Trophoblast cell (in vitro differentiated cells and primary cell): ENCODE measurements around the gene TSPAN11.

Source experiments
- DNase-seq, 2 donors: peaks; one replicate each; pipeline ENCODE4 v3.0.0-alpha.2; 2016
- H2AFZ ChIP-seq: 2 replicates; pipeline ENCODE4 v1.6.1; 2013; ENCODE audit warnings: low read length, moderate library complexity, mild to moderate bottlenecking; ENCODE audit not compliant: insufficient read depth, poor library complexity
- H2AK5ac ChIP-seq: 2 replicates; pipeline ENCODE4 v1.6.1; 2013; ENCODE audit warnings: mild to moderate bottlenecking, low read length
- H2BK120ac ChIP-seq: 2 replicates; pipeline ENCODE4 v1.6.1; 2013; ENCODE audit warnings: low read length, mild to moderate bottlenecking, moderate library complexity; ENCODE audit not compliant: insufficient read depth, poor library complexity
- H2BK12ac ChIP-seq: 2 replicates; pipeline ENCODE4 v1.6.1; 2013; ENCODE audit warnings: mild to moderate bottlenecking, low read length, moderate library complexity
- H2BK5ac ChIP-seq: 2 replicates; pipeline ENCODE4 v1.6.1; 2013; ENCODE audit warnings: low read length, low read depth, moderate library complexity, mild to moderate bottlenecking; ENCODE audit not compliant: poor library complexity
- H3K14ac ChIP-seq: 2 replicates; pipeline ENCODE4 v1.6.1; 2013; ENCODE audit warnings: mild to moderate bottlenecking, low read length
- H3K18ac ChIP-seq: 2 replicates; pipeline ENCODE4 v1.6.1; 2013; ENCODE audit warnings: mild to moderate bottlenecking, low read length
- H3K23ac ChIP-seq: 2 replicates; pipeline ENCODE4 v1.6.1; 2013; ENCODE audit warnings: low read length
- H3K27ac ChIP-seq: 2 replicates; pipeline ENCODE4 v1.5.1; 2013; ENCODE audit warnings: low read depth, mild to moderate bottlenecking, inconsistent platforms, low read length, moderate library complexity
- H3K27me3 ChIP-seq: 2 replicates; pipeline ENCODE4 v1.6.1; 2013; ENCODE audit warnings: inconsistent platforms, mild to moderate bottlenecking, low read length, moderate library complexity; ENCODE audit not compliant: insufficient read depth
- H3K36me3 ChIP-seq, 2 experiments: 1 replicate in 1 of 2; 2 replicates in 1 of 2; pipeline ENCODE4 v1.6.1; 2013; ENCODE audit warnings: low read length in 2 of 2, mild to moderate bottlenecking in 2 of 2, moderate library complexity in 1 of 2; ENCODE audit not compliant: insufficient read depth in 2 of 2, control insufficient read depth in 1 of 2
- H3K4ac ChIP-seq: 2 replicates; pipeline ENCODE4 v1.6.1; 2013; ENCODE audit warnings: low read depth, mild to moderate bottlenecking, low read length, moderate library complexity
- H3K4me1 ChIP-seq, 2 experiments: 1 replicate in 1 of 2; 2 replicates in 1 of 2; pipeline ENCODE4 v1.6.1; 2013; ENCODE audit warnings: low read length in 2 of 2, mild to moderate bottlenecking in 2 of 2, moderate library complexity in 1 of 2; ENCODE audit not compliant: insufficient read depth in 2 of 2, control insufficient read depth in 1 of 2
- H3K4me2 ChIP-seq: 2 replicates; pipeline ENCODE4 v1.6.1; 2013; ENCODE audit warnings: inconsistent platforms, mild to moderate bottlenecking, low read length, moderate library complexity
- H3K4me3 ChIP-seq: 2 replicates; pipeline ENCODE4 v1.5.1; 2013; ENCODE audit warnings: mild to moderate bottlenecking, low read depth, low read length, inconsistent platforms
- H3K79me1 ChIP-seq: one replicate; pipeline ENCODE4 v1.6.1; 2013; ENCODE audit warnings: low read length
- H3K79me2 ChIP-seq: 2 replicates; pipeline ENCODE4 v1.6.1; 2013; ENCODE audit warnings: low read length, mild to moderate bottlenecking; ENCODE audit not compliant: control insufficient read depth, insufficient read depth, poor library complexity
- H3K9ac ChIP-seq: 2 replicates; pipeline ENCODE4 v1.6.1; 2013; ENCODE audit warnings: mild to moderate bottlenecking, low read length
- H3K9me3 ChIP-seq: 2 replicates; pipeline ENCODE4 v1.6.1; 2013; ENCODE audit warnings: low read depth, mild to moderate bottlenecking, control low read depth, inconsistent platforms, low read length; ENCODE audit not compliant: insufficient read depth
- H4K12ac ChIP-seq: 2 replicates; pipeline ENCODE4 v1.6.1; 2013; ENCODE audit warnings: low read depth, mild to moderate bottlenecking, low read length, moderate library complexity
- H4K8ac ChIP-seq: 2 replicates; pipeline ENCODE4 v1.6.1; 2013; ENCODE audit warnings: low read depth, mild to moderate bottlenecking, low read length, moderate library complexity
- H4K91ac ChIP-seq: one replicate; pipeline ENCODE4 v1.6.1; 2013; ENCODE audit warnings: low read depth, mild to moderate bottlenecking, low read length, moderate library complexity
- WGBS: extraction: QIAGEN DNeasy Blood & Tissue Kit; methylation state at CpG from one replicate; pipeline ENCODE4 v1.1.7; 2013; ENCODE audit warnings: missing lambda C conversion rate; ENCODE audit not compliant: insufficient read length, insufficient coverage; ENCODE audit errors: extremely low coverage; 5-methylcytosine and 5-hydroxymethylcytosine counted together

Gene TSPAN11

DNA sequence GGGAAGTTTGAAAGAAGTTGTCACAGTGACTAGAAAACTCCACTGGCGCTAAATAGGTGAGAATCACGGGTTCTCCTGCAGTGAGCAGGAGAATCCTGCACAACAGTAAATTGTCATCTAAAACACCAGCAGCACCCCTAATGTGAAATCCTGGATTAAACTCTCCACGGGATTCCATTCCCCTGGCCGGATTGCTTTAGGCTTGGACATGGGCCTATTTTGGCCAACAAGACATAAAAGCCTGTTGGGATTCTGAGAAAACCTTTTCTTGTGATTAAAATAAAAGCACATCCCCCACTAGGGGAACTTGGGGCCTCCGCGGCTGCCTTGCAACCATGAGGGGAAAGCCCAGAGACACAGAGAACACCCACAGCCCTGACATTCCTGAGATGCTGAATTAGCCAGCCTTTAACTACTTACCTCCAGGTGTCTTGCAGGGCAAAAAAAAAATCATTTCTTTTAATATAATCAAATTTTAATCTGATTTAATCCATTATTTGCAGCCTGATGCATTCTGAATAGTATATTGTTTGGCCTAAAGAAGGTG lies 21.0 kb upstream of the TSPAN11 start:
- no peak overlapping the region for H3K4me3 ChIP-seq
- H3K27ac ChIP-seq: no peak overlapping the region
- H4K91ac ChIP-seq: no peak overlapping the region
- no peak overlapping the region for H3K4ac ChIP-seq
- no peak overlapping the region for H2BK5ac ChIP-seq
- no peak overlapping the region for H4K12ac ChIP-seq
- H3K4me1 ChIP-seq: no peaks in the 10 kb centered on the region
- no peaks in the 10 kb centered on the region for H3K79me2 ChIP-seq
- no peaks in the 10 kb centered on the region for H3K9me3 ChIP-seq
- H3K9ac ChIP-seq: no peak overlapping the region
- no peak overlapping the region for H2BK120ac ChIP-seq
- no peak overlapping the region for H3K18ac ChIP-seq
- no CpG with 5 or more reads among the region's 6 CpGs for WGBS
- H3K14ac ChIP-seq: no peak overlapping the region
- no peaks in the 10 kb centered on the region for H3K27me3 ChIP-seq
- H2AK5ac ChIP-seq: no peak overlapping the region
- no peak overlapping the region for H4K8ac ChIP-seq
- H2BK12ac ChIP-seq: no peak overlapping the region
- H3K23ac ChIP-seq: no peak overlapping the region
- no peaks in the 10 kb centered on the region for H3K79me1 ChIP-seq
- H3K4me2 ChIP-seq: no peak overlapping the region
- H3K36me3 ChIP-seq: no peaks in the 10 kb centered on the region
- DNase-seq: peak in 1 of 2 donors; percentile 9
- H2AFZ ChIP-seq: no peak overlapping the region

DNA sequence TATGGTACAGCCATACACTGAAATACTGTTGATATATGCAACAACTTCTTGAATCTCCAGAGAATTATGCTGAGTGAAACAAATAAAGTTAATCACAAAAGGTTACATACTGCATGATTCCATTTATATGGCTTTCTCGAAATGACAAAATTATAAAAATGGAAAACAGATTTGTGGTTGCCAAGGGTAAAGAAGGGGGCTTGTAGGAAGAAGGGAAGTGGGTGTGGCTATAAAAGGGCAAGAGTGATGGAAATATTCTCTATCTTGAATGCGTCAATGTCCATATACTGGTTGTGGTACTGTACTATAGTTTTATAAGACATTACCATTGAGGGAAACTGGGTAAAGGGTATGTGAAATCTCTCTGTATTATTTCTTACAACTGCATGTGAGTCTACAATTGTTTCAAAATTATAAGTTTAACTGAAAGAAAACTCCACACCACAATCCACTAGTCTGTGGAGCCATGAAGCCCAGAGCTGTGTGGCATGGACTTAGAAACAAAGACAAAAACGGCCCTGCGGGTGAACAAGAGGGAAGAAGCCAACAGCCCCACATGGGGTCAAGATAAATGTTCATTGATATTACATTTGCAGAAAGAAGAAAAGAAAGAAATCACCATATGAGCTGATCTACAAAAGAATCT lies 18.3 kb upstream of the TSPAN11 start:
- DNase-seq: no peak
- no peak overlapping the region for H3K4me2 ChIP-seq
- no peak overlapping the region for H4K91ac ChIP-seq
- H3K4me1 ChIP-seq: no peaks in the 10 kb centered on the region
- no peak overlapping the region for H2BK120ac ChIP-seq
- H3K23ac ChIP-seq: no peak overlapping the region
- H2BK12ac ChIP-seq: no peak overlapping the region
- H3K79me1 ChIP-seq: no peaks in the 10 kb centered on the region
- no peak overlapping the region for H3K14ac ChIP-seq
- H4K8ac ChIP-seq: no peak overlapping the region
- no CpG with 5 or more reads among the region's 4 CpGs for WGBS
- H2BK5ac ChIP-seq: no peak overlapping the region
- no peak overlapping the region for H2AK5ac ChIP-seq
- no peak overlapping the region for H2AFZ ChIP-seq
- no peaks in the 10 kb centered on the region for H3K36me3 ChIP-seq
- no peaks in the 10 kb centered on the region for H3K9me3 ChIP-seq
- H3K9ac ChIP-seq: no peak overlapping the region
- no peak overlapping the region for H4K12ac ChIP-seq
- H3K27ac ChIP-seq: no peak overlapping the region
- no peak overlapping the region for H3K18ac ChIP-seq
- no peaks in the 10 kb centered on the region for H3K27me3 ChIP-seq
- H3K4ac ChIP-seq: no peak overlapping the region
- H3K4me3 ChIP-seq: no peak overlapping the region
- no peaks in the 10 kb centered on the region for H3K79me2 ChIP-seq

DNA sequence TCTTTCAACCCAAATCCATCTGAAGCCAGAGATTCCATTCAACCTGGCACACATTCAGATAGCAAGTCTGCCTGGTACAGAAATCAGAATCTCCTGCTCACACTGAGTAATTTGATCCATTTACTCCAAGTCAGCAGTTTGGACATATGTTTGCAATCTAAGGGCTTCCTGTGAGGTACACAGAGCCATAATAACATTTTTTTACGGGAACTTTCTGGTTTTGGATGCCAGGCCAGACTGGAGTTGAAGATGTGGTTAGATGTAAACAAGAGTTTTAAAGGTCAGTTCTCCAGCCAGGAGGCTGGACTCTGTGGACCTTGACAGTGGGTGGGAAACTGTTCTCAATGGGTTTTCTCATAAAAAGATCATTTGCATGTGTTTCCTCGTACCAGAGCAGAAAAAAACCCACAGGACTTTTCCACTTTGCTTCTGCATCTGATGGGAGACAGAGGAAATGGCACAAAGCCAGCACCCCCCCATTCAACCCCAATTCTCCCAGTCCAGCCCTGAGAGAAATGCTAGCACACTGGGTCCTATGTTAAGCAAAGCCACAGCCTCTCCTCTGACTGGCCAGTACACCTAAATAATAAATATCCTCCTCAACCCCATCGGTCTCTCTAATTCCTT lies 17.7 kb upstream of the TSPAN11 start:
- Histone ChIP-seq H2BK12ac (no peak overlapping the region), H3K14ac (no peak overlapping the region), H3K9ac (no peak overlapping the region), H3K4me3 (no peak overlapping the region), H3K4me2 (no peak overlapping the region), H3K36me3 (no peaks in the 10 kb centered on the region), H3K4ac (no peak overlapping the region), H2BK5ac (no peak overlapping the region), H3K4me1 (no peaks in the 10 kb centered on the region), H3K27me3 (no peaks in the 10 kb centered on the region), H2AK5ac (no peak overlapping the region), H3K27ac (no peak overlapping the region), H2AFZ (no peak overlapping the region), H3K23ac (no peak overlapping the region), H3K79me1 (no peaks in the 10 kb centered on the region), H3K79me2 (no peaks in the 10 kb centered on the region), H4K91ac (no peak overlapping the region), H4K8ac (no peak overlapping the region), H3K18ac (no peak overlapping the region), H2BK120ac (no peak overlapping the region), H4K12ac (no peak overlapping the region), H3K9me3 (no peaks in the 10 kb centered on the region)
- no peak for DNase-seq
- WGBS: 100% methylated on average over 1 of the region's 3 CpGs

DNA sequence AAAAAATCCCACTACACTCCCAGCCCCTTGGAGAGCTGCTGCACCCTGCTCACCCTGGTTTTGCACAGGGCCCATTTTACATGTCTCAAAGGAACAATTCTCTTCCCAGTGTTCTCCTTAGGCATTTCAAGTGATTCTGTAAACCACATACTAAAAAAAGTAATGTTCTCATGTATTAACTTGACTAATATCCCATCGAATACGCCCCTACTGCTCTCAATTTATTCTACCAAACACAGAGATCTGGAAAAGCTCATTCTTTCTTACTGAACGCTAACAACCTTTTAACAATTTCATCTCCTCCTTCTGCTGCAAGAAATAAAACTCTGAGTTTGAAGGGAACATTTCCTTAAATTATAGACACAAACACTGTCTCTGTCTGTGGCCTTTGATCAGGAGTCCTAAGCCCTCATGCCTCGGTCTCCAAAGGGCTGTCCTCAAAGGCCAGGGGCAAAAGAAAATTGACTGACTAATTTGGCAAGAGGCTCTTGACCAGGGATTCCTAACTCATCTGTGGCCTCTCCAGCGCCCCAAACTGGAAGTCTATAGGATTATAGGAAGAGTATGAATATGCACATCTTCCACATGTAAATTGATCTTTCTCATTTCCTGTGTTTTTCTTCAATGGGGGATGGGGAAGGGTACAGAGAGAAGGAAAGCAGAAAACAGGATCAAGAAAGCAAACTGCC lies 17.1 kb upstream of the TSPAN11 start:
- Histone ChIP-seq H3K14ac (no peak overlapping the region), H3K23ac (no peak overlapping the region), H3K79me1 (no peaks in the 10 kb centered on the region), H2BK5ac (no peak overlapping the region), H3K18ac (no peak overlapping the region), H4K8ac (no peak overlapping the region), H3K9ac (no peak overlapping the region), H3K27me3 (no peaks in the 10 kb centered on the region), H2BK12ac (no peak overlapping the region), H2AK5ac (no peak overlapping the region), H3K4me1 (no peaks in the 10 kb centered on the region), H3K79me2 (no peaks in the 10 kb centered on the region), H3K9me3 (no peaks in the 10 kb centered on the region), H3K4me2 (no peak overlapping the region), H3K27ac (no peak overlapping the region), H2BK120ac (no peak overlapping the region), H4K12ac (no peak overlapping the region), H4K91ac (no peak overlapping the region), H3K4me3 (no peak overlapping the region), H3K36me3 (no peaks in the 10 kb centered on the region), H2AFZ (no peak overlapping the region), H3K4ac (no peak overlapping the region)
- no CpG with 5 or more reads among the region's 5 CpGs for WGBS
- no peak for DNase-seq
